ENCODE results near the gene GNPDA1. TPM values are rescaled to one million over a fixed set of nuclear protein-coding genes. Genes with fewer than 3 reads are reported as not detected.

Gene GNPDA1
- total and polyA plus RNA-seq, 9 of the 15 experiments (the other 6 are each of a cell fraction or from before 2014, with no cell fraction given) = 14.1 to 145 (median 52.2) TPM

DNA sequence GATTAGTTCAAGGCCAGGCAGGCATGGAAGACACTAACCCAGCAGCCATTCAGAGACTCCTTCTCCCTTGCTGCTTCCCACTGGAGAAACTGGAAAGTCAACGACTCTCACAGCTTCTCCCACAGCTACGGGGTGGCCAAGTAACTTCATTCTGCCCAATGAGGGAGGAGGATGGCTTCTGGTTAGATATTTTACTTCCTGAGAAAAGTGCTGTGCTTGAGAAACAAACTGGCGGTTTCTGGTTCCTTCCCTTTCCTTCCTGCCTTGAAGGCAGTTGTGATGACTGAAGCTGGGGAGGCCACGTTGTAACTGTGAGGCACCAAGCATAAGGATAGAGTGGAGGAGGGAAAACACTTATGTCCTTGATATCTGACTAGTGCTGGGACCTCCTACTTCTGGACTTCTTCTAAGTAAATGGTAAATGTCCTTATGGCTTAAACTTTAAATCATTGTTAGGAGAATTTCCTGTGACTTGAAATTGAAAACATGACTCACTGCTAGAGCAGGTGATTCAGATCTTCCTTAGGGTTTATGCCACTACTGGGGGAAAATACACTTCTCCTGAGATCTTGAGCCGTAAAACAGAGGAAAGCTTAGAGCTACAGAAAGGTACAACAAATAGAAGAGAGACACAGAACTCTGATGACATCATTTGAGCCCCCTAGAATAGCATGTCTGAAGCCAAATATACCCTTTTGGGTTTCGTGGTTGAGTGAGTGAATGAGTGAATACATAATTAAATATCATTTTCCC, 3.1 kb upstream of the GNPDA1 start (continued):
- TF ChIP-seq ZNF512 (tag; IDR thresholded peaks at IDR 0.05) = no peak

GRCh38 chr5:142014911-142015584, 2.2 kb upstream of the GNPDA1 start:
- in situ Hi-C loops (cut with MboI) = no loop called here
- H3K27ac ChIP-seq (ENCODE audit: extremely low read depth, low read depth, low read length) = no peak overlapping the region
- ChIA-PET POLR2A (interaction anchor here (0.5 to 1.5 kb wide), 5 partner anchors 9 to 73 kb away, joined by 3 to 4 read pairs (median 3); no protein-coding TSS in a partner anchor), CTCF (ENCODE audit: low intra/inter-chr PET ratio) (interaction anchor here (0.7 kb wide), 1 partner anchor 126 kb away, joined by 5 read pairs; no protein-coding TSS in a partner anchor)
- intact Hi-C loops (cut with micrococcal nuclease) = no loop called here
- DNase-seq (ENCODE audit: extremely low read depth in 1 of 4, low spot score in 3 of 4) = peak; percentile 34 to 71 (median 36)
- peak; percentile 26; the same call in 2 of the 3 replicates for ATAC-seq
- H3K4me2 ChIP-seq (ENCODE audit: insufficient read depth, low read length) = no peak overlapping the region; the same call in 1 of the 2 replicates
- no peaks in the 10 kb centered on the region for H3K9me1 ChIP-seq (ENCODE audit: control insufficient read depth, insufficient read depth, low read length)
- no peaks in the 10 kb centered on the region for H3K9me3 ChIP-seq (replicated peaks; ENCODE audit: control insufficient read depth, insufficient read depth, low read depth, low read length)
- no peak overlapping the region for H3K9ac ChIP-seq (ENCODE audit: insufficient read depth in 1 of 2, low read depth in 2 of 2, low read length in 2 of 2)
- 22% methylated on average over 7 of the region's 7 CpGs for WGBS (ENCODE audit: insufficient coverage, low coverage, missing lambda C conversion rate)
- peak overlapping the region; percentile 69; the same call in 1 of the 2 replicates for H2AFZ ChIP-seq (ENCODE audit: low read depth, low read length)
- no peaks in the 10 kb centered on the region for H3K27me3 ChIP-seq (ENCODE audit: control insufficient read depth in 2 of 2, insufficient read depth in 2 of 2, low read length in 2 of 2)
- FAIRE-seq = peak; percentile 71
- H3K4me3 ChIP-seq = no peak overlapping the region
- peaks cover 19 to 30% of the 10 kb centered on the region in 2 experiments for H3K4me1 ChIP-seq (replicated peaks in 1 of 2; ENCODE audit: control insufficient read depth in 2 of 2, insufficient read depth in 2 of 2, low read length in 2 of 2)
- H3K79me2 ChIP-seq (ENCODE audit: control insufficient read depth, insufficient read depth, low read length) = peaks cover 15% of the 10 kb centered on the region
- no peaks in the 10 kb centered on the region for H4K20me1 ChIP-seq (replicated peaks; ENCODE audit: control insufficient read depth, insufficient read depth, low read length)
- H3K36me3 ChIP-seq (ENCODE audit: control insufficient read depth, insufficient read depth, low read length) = peaks cover 12% of the 10 kb centered on the region
- no TSS peak for BruUV-seq (replicated peaks)
- TF ChIP-seq ZNF76 (CRISPR knock-in tag; IDR thresholded peaks at IDR 0.05; ENCODE audit: borderline replicate concordance) = no peak
- TF ChIP-seq L3MBTL2 (IDR thresholded peaks at IDR 0.05) = 0 out of 2 replicates have a peak, but pooled peaks have one; percentile 11
- TF ChIP-seq, protein P1, sequence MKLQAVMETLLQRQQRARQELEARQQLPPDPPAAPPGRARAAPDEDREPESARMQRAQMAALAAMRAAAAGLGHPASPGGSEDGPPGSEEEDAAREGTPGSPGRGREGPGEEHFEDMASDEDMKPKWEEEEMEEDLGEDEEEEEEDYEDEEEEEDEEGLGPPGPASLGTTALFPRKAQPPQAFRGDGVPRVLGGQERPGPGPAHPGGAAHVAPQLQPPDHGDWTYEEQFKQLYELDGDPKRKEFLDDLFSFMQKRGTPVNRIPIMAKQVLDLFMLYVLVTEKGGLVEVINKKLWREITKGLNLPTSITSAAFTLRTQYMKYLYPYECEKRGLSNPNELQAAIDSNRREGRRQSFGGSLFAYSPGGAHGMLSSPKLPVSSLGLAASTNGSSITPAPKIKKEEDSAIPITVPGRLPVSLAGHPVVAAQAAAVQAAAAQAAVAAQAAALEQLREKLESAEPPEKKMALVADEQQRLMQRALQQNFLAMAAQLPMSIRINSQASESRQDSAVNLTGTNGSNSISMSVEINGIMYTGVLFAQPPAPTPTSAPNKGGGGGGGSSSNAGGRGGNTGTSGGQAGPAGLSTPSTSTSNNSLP (IDR thresholded peaks at IDR 0.05; ENCODE audit: borderline replicate concordance, low read depth, low read length) = peak; percentile 48; the same call in 1 of the 2 replicates
- TF ChIP-seq CHCHD3 (CRISPR knock-in tag; IDR thresholded peaks at IDR 0.05) = no peak
- 0 out of 2 replicates have a peak, but pooled peaks have one; percentile 17 for TF ChIP-seq CTBP1 (IDR thresholded peaks at IDR 0.05; ENCODE audit: borderline replicate concordance)
- no peak for TF ChIP-seq ZNF75A (CRISPR knock-in tag; IDR thresholded peaks at IDR 0.05)
- peak; percentile 29 to 68 (median 60); a peak in 5 of 6 replicates for TF ChIP-seq CTCF (IDR thresholded peaks at IDR 0.05 in 2 of 3, conservative IDR thresholded peaks at IDR 0.05 in 1 of 3; ENCODE audit: insufficient read depth in 2 of 3, low read depth in 1 of 3, low read length in 3 of 3)
- TF ChIP-seq TOE1 (IDR thresholded peaks at IDR 0.05; ENCODE audit: borderline replicate concordance) = no peak
- TF ChIP-seq TOE1 (CRISPR knock-in tag; IDR thresholded peaks at IDR 0.05; ENCODE audit: borderline replicate concordance, low read depth) = no peak
- TF ChIP-seq POLR2G (IDR thresholded peaks at IDR 0.05; ENCODE audit: low read depth, low read length) = no peak
- TF ChIP-seq MYBL2 (IDR thresholded peaks at IDR 0.05; ENCODE audit: low read depth) = no peak
- TF ChIP-seq MYBL2 (CRISPR knock-in tag; IDR thresholded peaks at IDR 0.05; ENCODE audit: borderline replicate concordance) = no peak
